Measurements from ENCODE around the gene HEMGN.

Gene HEMGN

GRCh38 chr9:97972753-97973152, 34.8 kb upstream of the HEMGN start:
- Histone ChIP-seq H3K9me3 (ENCODE audit: insufficient read depth, low read length) (no peaks in the 10 kb centered on the region), H3K27me3 (ENCODE audit: low read length) (no peaks in the 10 kb centered on the region), H3F3A (ENCODE audit: insufficient read depth) (no peaks in the 10 kb centered on the region), H2AFZ (ENCODE audit: low read depth, low read length, severe bottlenecking) (no peak overlapping the region), H3K9me2 (replicated peaks; ENCODE audit: insufficient read depth, low read length) (no peaks in the 10 kb centered on the region), H3K36me3 (ENCODE audit: low read length) (no peaks in the 10 kb centered on the region), H3K27ac (ENCODE audit: low read depth, low read length) (no peak overlapping the region), H3K79me2 (ENCODE audit: insufficient read depth, low read length) (no peaks in the 10 kb centered on the region), H3K4me2 (ENCODE audit: low read depth, low read length, poor library complexity, severe bottlenecking) (no peak overlapping the region), H4K20me1 (ENCODE audit: low read depth, low read length) (no peaks in the 10 kb centered on the region), H3K9ac (ENCODE audit: low read length) (no peak overlapping the region), H3K4me3 (ENCODE audit: insufficient read depth, low read length, poor library complexity, severe bottlenecking) (no peak overlapping the region)
- TF ChIP-seq CTCF (IDR thresholded peaks at IDR 0.05; ENCODE audit: insufficient read depth, low read length, poor library complexity, severe bottlenecking) (no peak), EZH2phosphoT487 (conservative IDR thresholded peaks at IDR 0.05; ENCODE audit: low read length) (no peak)

GRCh38 chr9:97970165-97970564, 32.2 kb upstream of the HEMGN start:
- H3K27ac ChIP-seq (ENCODE audit: low read depth, low read length): no peak overlapping the region
- H3F3A ChIP-seq (ENCODE audit: insufficient read depth): no peaks in the 10 kb centered on the region
- no peak overlapping the region for H3K9ac ChIP-seq (ENCODE audit: low read length)
- H3K9me2 ChIP-seq (replicated peaks; ENCODE audit: insufficient read depth, low read length): no peaks in the 10 kb centered on the region
- no peaks in the 10 kb centered on the region for H3K79me2 ChIP-seq (ENCODE audit: insufficient read depth, low read length)
- no peak for TF ChIP-seq CTCF (IDR thresholded peaks at IDR 0.05; ENCODE audit: insufficient read depth, low read length, poor library complexity, severe bottlenecking)
- H3K4me3 ChIP-seq (ENCODE audit: insufficient read depth, low read length, poor library complexity, severe bottlenecking): no peak overlapping the region
- no peaks in the 10 kb centered on the region for H3K9me3 ChIP-seq (ENCODE audit: insufficient read depth, low read length)
- H3K36me3 ChIP-seq (ENCODE audit: low read length): no peaks in the 10 kb centered on the region
- no peaks in the 10 kb centered on the region for H3K27me3 ChIP-seq (ENCODE audit: low read length)
- H3K4me2 ChIP-seq (ENCODE audit: low read depth, low read length, poor library complexity, severe bottlenecking): no peak overlapping the region
- no peaks in the 10 kb centered on the region for H4K20me1 ChIP-seq (ENCODE audit: low read depth, low read length)
- no peak overlapping the region for H2AFZ ChIP-seq (ENCODE audit: low read depth, low read length, severe bottlenecking)

- H3K36me3 ChIP-seq (ENCODE audit: low read length): no peaks in the 10 kb centered on the region
- H2AFZ ChIP-seq (ENCODE audit: low read depth, low read length, severe bottlenecking): no peak overlapping the region
- H3K9ac ChIP-seq (ENCODE audit: low read length): no peak overlapping the region
- no peaks in the 10 kb centered on the region for H3F3A ChIP-seq (ENCODE audit: insufficient read depth)
- TF ChIP-seq CTCF (IDR thresholded peaks at IDR 0.05; ENCODE audit: insufficient read depth, low read length, poor library complexity, severe bottlenecking) (no peak), EZH2phosphoT487 (conservative IDR thresholded peaks at IDR 0.05; ENCODE audit: low read length) (no peak)
- no peaks in the 10 kb centered on the region for H3K9me2 ChIP-seq (replicated peaks; ENCODE audit: insufficient read depth, low read length)
- no peaks in the 10 kb centered on the region for H3K9me3 ChIP-seq (ENCODE audit: insufficient read depth, low read length)
- no peaks in the 10 kb centered on the region for H3K27me3 ChIP-seq (ENCODE audit: low read length)
- no peak overlapping the region for H3K4me2 ChIP-seq (ENCODE audit: low read depth, low read length, poor library complexity, severe bottlenecking)
- no peak overlapping the region for H3K27ac ChIP-seq (ENCODE audit: low read depth, low read length)
- H3K4me3 ChIP-seq (ENCODE audit: insufficient read depth, low read length, poor library complexity, severe bottlenecking): no peak overlapping the region
- no peaks in the 10 kb centered on the region for H4K20me1 ChIP-seq (ENCODE audit: low read depth, low read length)
- H3K79me2 ChIP-seq (ENCODE audit: insufficient read depth, low read length): no peaks in the 10 kb centered on the region
Observed at GRCh38 chr9:97969014-97969413, 31.0 kb upstream of the HEMGN start.

GRCh38 chr9:97966493-97966892, 28.5 kb upstream of the HEMGN start:
- Histone ChIP-seq H3K79me2 (ENCODE audit: insufficient read depth, low read length) (no peaks in the 10 kb centered on the region), H3K9ac (ENCODE audit: low read length) (no peak overlapping the region), H3K4me2 (ENCODE audit: low read depth, low read length, poor library complexity, severe bottlenecking) (no peak overlapping the region), H3K27ac (ENCODE audit: low read depth, low read length) (no peak overlapping the region), H3K27me3 (ENCODE audit: low read length) (no peaks in the 10 kb centered on the region), H3K9me2 (replicated peaks; ENCODE audit: insufficient read depth, low read length) (no peaks in the 10 kb centered on the region), H3K9me3 (ENCODE audit: insufficient read depth, low read length) (no peaks in the 10 kb centered on the region), H4K20me1 (ENCODE audit: low read depth, low read length) (no peaks in the 10 kb centered on the region), H3K4me3 (ENCODE audit: insufficient read depth, low read length, poor library complexity, severe bottlenecking) (no peak overlapping the region), H2AFZ (ENCODE audit: low read depth, low read length, severe bottlenecking) (no peak overlapping the region), H3K36me3 (ENCODE audit: low read length) (no peaks in the 10 kb centered on the region), H3F3A (ENCODE audit: insufficient read depth) (no peaks in the 10 kb centered on the region)
- TF ChIP-seq EZH2phosphoT487 (conservative IDR thresholded peaks at IDR 0.05; ENCODE audit: low read length) (no peak), CTCF (IDR thresholded peaks at IDR 0.05; ENCODE audit: insufficient read depth, low read length, poor library complexity, severe bottlenecking) (no peak)

All from SU-DHL-6 (cell line).